HCT116 (cell line): Measurements from ENCODE around the gene SENP3. TPM values are rescaled to one million over a fixed set of nuclear protein-coding genes. Genes with fewer than 3 reads are reported as not detected.

ENCODE experiments used
- ATAC-seq: fragments of 200-7000 bp; cut with Tn5 transposase; 2 replicates; pipeline ENCODE4 v1.9.1; 2020; ENCODE audit warnings: mild to moderate bottlenecking, moderate library complexity
- BruUV-seq: library from RNA; stranded (reverse); fragments of 400-500 nt; replicated peaks from 2 replicates; lab custom pipeline; 2021; lab: Mats Ljungman, UMichigan
- CTCF ChIA-PET: fragments of 300-600 bp; sonication (Branson Sonifier 250); formaldehyde crosslinking; loops from one replicate; lab custom pipeline; 2021; ENCODE audit warnings: antibody characterized with exemption; lab: Charles Lee
- POLR2A ChIA-PET: fragments of 300-600, 350-600 bp; sonication (Branson Sonifier 250); formaldehyde crosslinking; loops from one replicate; lab custom pipeline; 2021; ENCODE audit warnings: antibody characterized with exemption; lab: Charles Lee
- RAD21 ChIA-PET, 2 experiments: fragments of 300-600 bp; sonication (Branson Sonifier 250); formaldehyde crosslinking; loops; one replicate each; lab custom pipeline; 2023; ENCODE audit warnings: low total read pairs in 2 of 2; ENCODE audit not compliant: uncharacterized antibody in 2 of 2, unreplicated experiment in 2 of 2, low non-redundant PET in 1 of 2; lab: Charles Lee
- DNase-seq: peaks from one replicate; pipeline ENCODE4 v3.0.0-alpha.2; 2010; ENCODE audit warnings: low read depth, low spot score
- H2AFZ ChIP-seq: fragments of 200-600 bp; shearing (Covaris generic), sonication (generic); 2 replicates; pipeline ENCODE4 v1.6.1; 2017; ENCODE audit warnings: low read depth, mixed run types, mixed read lengths, antibody characterized with exemption, low read length; ENCODE audit not compliant: poor library complexity, severe bottlenecking
- H3K27ac ChIP-seq: 2 replicates; pipeline ENCODE4 v1.5.1; 2012; ENCODE audit warnings: low read depth, low read length
- H3K27me3 ChIP-seq: fragments of 200-600 bp; sonication (generic); 2 replicates; pipeline ENCODE4 v1.6.1; 2016; ENCODE audit warnings: mixed run types, low read length, mixed read lengths; ENCODE audit not compliant: insufficient read depth
- H3K36me3 ChIP-seq, 2 experiments: fragments of 200-500 bp in 1 of 2; fragments of 200-600 bp in 1 of 2; sonication (Bioruptor generic) in 1 of 2; sonication (generic) in 1 of 2; 2 replicates each; pipeline versions ENCODE4 v1.5.1 to v1.6.1; 2014 to 2016; ENCODE audit warnings: low read length in 2 of 2, inconsistent platforms in 1 of 2, mixed read lengths in 1 of 2, mixed run types in 1 of 2; ENCODE audit not compliant: insufficient read depth in 2 of 2, control insufficient read depth in 1 of 2
- H3K4me1 ChIP-seq, 2 experiments: fragments of 200-600 bp in 1 of 2; sonication (generic) in 1 of 2; 2 replicates each; pipeline versions ENCODE4 v1.5.1 to v1.6.1; 2012 to 2017; ENCODE audit warnings: low read length in 2 of 2, inconsistent platforms in 1 of 2, mild to moderate bottlenecking in 1 of 2, mixed read lengths in 1 of 2, mixed run types in 1 of 2, moderate library complexity in 1 of 2; ENCODE audit not compliant: insufficient read depth in 2 of 2, control insufficient read depth in 1 of 2
- H3K4me2 ChIP-seq: fragments of 200-600 bp; sonication (generic); 2 replicates; pipeline ENCODE4 v1.6.1; 2017; ENCODE audit warnings: mixed run types, low read length, mixed read lengths
- H3K4me3 ChIP-seq, 2 experiments: fragments of 200-600 bp in 1 of 2; sonication (generic) in 1 of 2; replicated peaks in 1 of 2; 2 replicates each; pipeline ENCODE4 v1.5.1; 2011 to 2016; ENCODE audit warnings: low read length in 2 of 2, control low read depth in 1 of 2, low read depth in 1 of 2, mild to moderate bottlenecking in 1 of 2, mixed read lengths in 1 of 2, mixed run types in 1 of 2
- H3K79me2 ChIP-seq: fragments of 200-600 bp; sonication (generic); 2 replicates; pipeline ENCODE4 v1.6.1; 2017; ENCODE audit warnings: mild to moderate bottlenecking, mixed run types, low read length, moderate library complexity, mixed read lengths; ENCODE audit not compliant: insufficient read depth
- H3K9ac ChIP-seq: fragments of 200-600 bp; sonication (generic); 2 replicates; pipeline ENCODE4 v1.6.1; 2016; ENCODE audit warnings: low read length, mixed read lengths
- H3K9me2 ChIP-seq: fragments of 200-600 bp; sonication (generic), shearing (Covaris generic); 2 replicates; pipeline ENCODE4 v1.6.1; 2017; ENCODE audit warnings: mixed run types, mild to moderate bottlenecking, moderate library complexity; ENCODE audit not compliant: insufficient read depth
- H3K9me3 ChIP-seq, 2 experiments: fragments of 200-500 bp in 1 of 2; fragments of 200-600 bp in 1 of 2; sonication (Bioruptor generic) in 1 of 2; sonication (generic) in 1 of 2; 2 replicates each; pipeline ENCODE4 v1.6.1; 2014 to 2017; ENCODE audit warnings: low read length in 2 of 2, mixed read lengths in 2 of 2, inconsistent platforms in 1 of 2, low read depth in 1 of 2, mild to moderate bottlenecking in 1 of 2, mixed run types in 1 of 2, moderate library complexity in 1 of 2; ENCODE audit not compliant: control insufficient read depth in 1 of 2, insufficient read depth in 1 of 2
- H4K20me1 ChIP-seq: fragments of 200-600 bp; sonication (generic), shearing (Covaris generic); 2 replicates; pipeline ENCODE4 v1.6.1; 2017; ENCODE audit warnings: mixed run types, mild to moderate bottlenecking, moderate library complexity; ENCODE audit not compliant: insufficient read depth
- CTCF ChIP-seq, 3 experiments: fragments of 200-600 bp in 1 of 3; sonication (generic) in 1 of 3; IDR thresholded peaks in 2 of 3; conservative IDR thresholded peaks in 1 of 3; 2 replicates each; pipeline ENCODE4 v1.5.1; 2012 to 2017; ENCODE audit warnings: low read depth in 2 of 3, low read length in 2 of 3, antibody characterized with exemption in 1 of 3, borderline replicate concordance in 1 of 3, control low read depth in 1 of 3, mild to moderate bottlenecking in 1 of 3, mixed read lengths in 1 of 3, mixed run types in 1 of 3, moderate library complexity in 1 of 3; ENCODE audit not compliant: insufficient read depth in 1 of 3
- EZH2 ChIP-seq: fragments of 200-600 bp; sonication (generic); IDR thresholded peaks from 2 replicates; pipeline ENCODE4 v1.6.1; 2017; ENCODE audit warnings: antibody characterized with exemption, mixed run types
- JUND ChIP-seq: IDR thresholded peaks from 2 replicates; pipeline ENCODE4 v1.6.1; 2012
- POLR2A ChIP-seq: IDR thresholded peaks from 2 replicates; pipeline ENCODE4 v1.7.0; 2011; ENCODE audit warnings: borderline replicate concordance; ENCODE audit not compliant: insufficient read depth, insufficient read length; ENCODE audit errors: extremely low read depth
- POLR2AphosphoS5 ChIP-seq: IDR thresholded peaks from 2 replicates; pipeline ENCODE4 v1.6.1; 2011; ENCODE audit warnings: mild to moderate bottlenecking, low read depth, low read length, moderate library complexity
- REST ChIP-seq: IDR thresholded peaks from 2 replicates; pipeline ENCODE4 v1.6.1; 2012; ENCODE audit warnings: low read depth
- SIN3A ChIP-seq: IDR thresholded peaks from 2 replicates; pipeline ENCODE4 v1.6.1; 2012; ENCODE audit warnings: low read depth
- SP1 ChIP-seq: IDR thresholded peaks from 2 replicates; pipeline ENCODE4 v1.6.1; 2012; ENCODE audit warnings: low read depth
- SRF ChIP-seq: IDR thresholded peaks from 2 replicates; pipeline ENCODE4 v1.6.1; 2012; ENCODE audit warnings: low read depth
- YY1 ChIP-seq: IDR thresholded peaks from 2 replicates; pipeline ENCODE4 v1.6.1; 2011; ENCODE audit warnings: low read length, low read depth, moderate library complexity, mild to moderate bottlenecking; ENCODE audit not compliant: insufficient replicate concordance; ENCODE audit errors: extremely low read depth
- ZBTB33 ChIP-seq: IDR thresholded peaks from 2 replicates; pipeline ENCODE4 v1.6.1; 2011; ENCODE audit warnings: mild to moderate bottlenecking, low read length, moderate library complexity; ENCODE audit not compliant: insufficient replicate concordance; ENCODE audit errors: extremely low read depth
- ZFX ChIP-seq: fragments of 450-650 bp; IDR thresholded peaks from 2 replicates; pipeline ENCODE4 v1.6.1; 2017
- intact Hi-C: fragments of 100-400 bp; cut with micrococcal nuclease; formaldehyde crosslinking; loops from 2 replicates; pipeline ENCODE4 v1.10.0; 2022
- total RNA-seq: library from RNA; stranded (reverse); gene quantifications from one replicate; pipeline ENCODE4 v1.2.1, GENCODE V29; 2021; ENCODE audit not compliant: unreplicated experiment

Gene SENP3
- total RNA-seq, 1 experiment from 2014 or later = 73.8 TPM

- no peaks in the 10 kb centered on the region for H3K9me2 ChIP-seq
- ChIA-PET RAD21 (interaction anchor here in 1 of 2 experiments (0.7 to 1.0 kb wide), 2 partner anchors 72 to 139 kb away, joined by 3 read pairs; no protein-coding TSS in a partner anchor), CTCF (interaction anchor here (0.8 to 2.1 kb wide), 6 partner anchors 9 to 73 kb away, joined by 3 to 16 read pairs (median 4); partner anchors contain the start of genes SAT2, TP53 and WRAP53), POLR2A (interaction anchor here (0.8 to 2.5 kb wide), 5 partner anchors 13 to 73 kb away, joined by 4 to 27 read pairs (median 7); partner anchors contain the start of genes MPDU1, SAT2, SHBG and TP53)
- DNase-seq (peak; percentile 100), ATAC-seq (peak; percentile 93)
- peak within 1 kb of the TSS; percentile 96 for H3K27ac ChIP-seq
- peak within 1 kb of the TSS; percentile 75 for H3K9ac ChIP-seq
- peak within 1 kb of the TSS; percentile 64 to 87 for H3K4me3 ChIP-seq
- H4K20me1 ChIP-seq = no peaks in the 10 kb centered on the region
- H2AFZ ChIP-seq = no peak within 1 kb of the TSS
- no peaks in the 10 kb centered on the region for H3K27me3 ChIP-seq
- no peaks in the 10 kb centered on the region for H3K9me3 ChIP-seq
- peak; percentile 7 for TF ChIP-seq YY1
- no peak for TF ChIP-seq POLR2A
- no peak for TF ChIP-seq REST
- no peak for TF ChIP-seq SIN3A
- no peak for TF ChIP-seq EZH2
- TF ChIP-seq POLR2AphosphoS5 = peak; percentile 86
- no peak for TF ChIP-seq SRF
- peak; percentile 89 for TF ChIP-seq SP1
- no peak for TF ChIP-seq ZBTB33
- no peak for TF ChIP-seq JUND
- TF ChIP-seq CTCF (IDR thresholded peaks at IDR 0.05 in 2 of 3, conservative IDR thresholded peaks at IDR 0.05 in 1 of 3; ENCODE audit: borderline replicate concordance in 1 of 3, insufficient read depth in 1 of 3, low read depth in 2 of 3, low read length in 2 of 3) = peak; percentile 55 to 86 (median 65)
- peak; percentile 91 for TF ChIP-seq ZFX
- H3K4me1 ChIP-seq = peaks cover 12 to 22% of the 10 kb centered on the region in 2 experiments
- H3K79me2 ChIP-seq = peaks cover 45% of the 10 kb centered on the region
- no TSS peak for BruUV-seq
- peak within 1 kb of the TSS; percentile 86 for H3K4me2 ChIP-seq
- intact Hi-C loops = loop anchor here (2.0 kb wide), 1 partner anchor 72 kb away; the partner anchor contains the start of gene TP53
- H3K36me3 ChIP-seq = peaks cover 7 to 17% of the 10 kb centered on the region in 2 experiments
Measured at GRCh38 chr17:7614425-7615264, 52.9 kb downstream of the SENP3 start, which contains the start of gene FXR2. TSS of gene FXR2 (minus strand) at chr17:7614897. CDS start at chr17:7614532, 365 bp downstream.
